Measurements from ENCODE around the gene WDR64. TPM values are rescaled to one million over a fixed set of nuclear protein-coding genes. Genes with fewer than 3 reads are reported as not detected.
"Not testable (repeated sequence)": the region's sequence is repeated elsewhere in the genome, so short reads cannot be mapped to it uniquely, and the experiment has no call there.

Gene WDR64
- total and polyA plus RNA-seq, 8 donors = 0.17 to 0.33 (median 0.28) TPM; not detected in 3

DNA sequence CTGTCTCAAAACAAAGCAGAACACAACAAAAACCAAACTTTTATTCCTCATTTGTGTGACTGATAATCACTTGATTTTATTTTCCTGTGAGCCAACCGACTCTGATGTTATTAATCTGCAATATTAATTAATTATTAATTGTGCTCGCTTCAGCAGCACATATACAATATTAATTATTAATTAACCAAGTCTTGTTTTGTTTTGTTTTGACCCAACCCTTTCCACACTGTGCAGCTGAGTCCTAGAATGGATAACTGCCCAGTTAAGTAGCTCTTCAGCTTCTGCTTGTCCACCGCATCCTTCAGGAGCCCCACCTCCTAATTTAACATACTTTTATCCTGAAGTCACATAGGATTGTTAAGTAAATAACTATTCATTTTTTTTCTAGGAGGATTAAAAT is 148.6 kb downstream of the WDR64 start:
- H3K27me3 ChIP-seq = no peaks in the 10 kb centered on the region
- no peak for DNase-seq
- no peaks in the 10 kb centered on the region for H3K9me3 ChIP-seq
- ATAC-seq = peak; percentile 55
- no peaks in the 10 kb centered on the region for H3K36me3 ChIP-seq
- H3K4me3 ChIP-seq = no peak overlapping the region
- no peaks in the 10 kb centered on the region for H3K4me1 ChIP-seq
- intact Hi-C loops (cut with DNase I) = no loop called here
- H3K27ac ChIP-seq = no peak overlapping the region
- TF ChIP-seq, protein P1, sequence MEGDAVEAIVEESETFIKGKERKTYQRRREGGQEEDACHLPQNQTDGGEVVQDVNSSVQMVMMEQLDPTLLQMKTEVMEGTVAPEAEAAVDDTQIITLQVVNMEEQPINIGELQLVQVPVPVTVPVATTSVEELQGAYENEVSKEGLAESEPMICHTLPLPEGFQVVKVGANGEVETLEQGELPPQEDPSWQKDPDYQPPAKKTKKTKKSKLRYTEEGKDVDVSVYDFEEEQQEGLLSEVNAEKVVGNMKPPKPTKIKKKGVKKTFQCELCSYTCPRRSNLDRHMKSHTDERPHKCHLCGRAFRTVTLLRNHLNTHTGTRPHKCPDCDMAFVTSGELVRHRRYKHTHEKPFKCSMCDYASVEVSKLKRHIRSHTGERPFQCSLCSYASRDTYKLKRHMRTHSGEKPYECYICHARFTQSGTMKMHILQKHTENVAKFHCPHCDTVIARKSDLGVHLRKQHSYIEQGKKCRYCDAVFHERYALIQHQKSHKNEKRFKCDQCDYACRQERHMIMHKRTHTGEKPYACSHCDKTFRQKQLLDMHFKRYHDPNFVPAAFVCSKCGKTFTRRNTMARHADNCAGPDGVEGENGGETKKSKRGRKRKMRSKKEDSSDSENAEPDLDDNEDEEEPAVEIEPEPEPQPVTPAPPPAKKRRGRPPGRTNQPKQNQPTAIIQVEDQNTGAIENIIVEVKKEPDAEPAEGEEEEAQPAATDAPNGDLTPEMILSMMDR (IDR thresholded peaks at IDR 0.05) = no peak

DNA sequence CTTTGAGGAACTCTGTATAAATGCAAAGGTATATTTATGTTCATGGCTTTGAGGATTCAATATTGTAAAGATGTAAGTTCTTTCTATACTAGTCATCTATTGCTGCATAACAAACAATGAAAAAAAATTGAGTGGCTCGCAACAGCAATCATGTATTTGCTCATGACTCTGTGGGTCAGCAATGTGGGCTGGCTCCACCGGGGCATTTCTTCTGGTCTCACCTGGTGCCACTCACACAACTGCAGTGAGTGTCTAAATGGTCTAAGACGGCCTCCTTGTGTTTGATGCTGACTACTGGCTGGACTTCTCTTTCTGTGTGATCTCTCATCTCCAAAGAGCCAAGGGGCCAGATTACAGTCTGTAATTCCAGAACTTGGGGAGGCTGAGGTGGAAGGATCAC is 150.8 kb downstream of the WDR64 start:
- H3K4me3 ChIP-seq = no peak overlapping the region
- intact Hi-C loops (cut with DNase I) = no loop called here
- peak; percentile 10 for ATAC-seq
- TF ChIP-seq, protein P1 (IDR thresholded peaks at IDR 0.05) = no peak
- H3K27ac ChIP-seq = no peak overlapping the region
- no peaks in the 10 kb centered on the region for H3K4me1 ChIP-seq
- no peaks in the 10 kb centered on the region for H3K36me3 ChIP-seq
- no peak for DNase-seq
- H3K9me3 ChIP-seq = no peaks in the 10 kb centered on the region
- H3K27me3 ChIP-seq = no peaks in the 10 kb centered on the region

DNA sequence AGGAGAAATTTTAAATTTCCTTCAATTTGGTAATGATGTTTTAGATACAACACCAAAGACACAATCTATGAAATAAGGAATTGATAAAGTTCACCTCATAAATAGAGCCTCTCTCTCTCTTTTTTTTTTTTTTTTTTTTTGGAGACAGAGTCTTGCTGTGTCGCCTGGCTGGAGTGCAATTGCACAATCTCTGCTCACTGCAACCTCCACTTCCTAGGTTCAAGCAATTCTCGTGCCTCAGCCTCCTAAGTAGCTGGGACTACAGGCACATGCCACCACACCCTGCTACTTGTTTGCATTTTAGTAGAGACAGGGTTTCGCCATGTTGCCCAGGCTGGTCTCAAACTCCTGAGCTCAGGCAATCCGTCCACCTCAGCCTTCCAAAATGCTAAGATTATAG is 152.6 kb downstream of the WDR64 start:
- H3K4me1 ChIP-seq; H3K4me3 ChIP-seq; H3K27ac ChIP-seq; intact Hi-C loops (cut with DNase I); H3K9me3 ChIP-seq; ATAC-seq; DNase-seq; H3K27me3 ChIP-seq; H3K36me3 ChIP-seq: not testable (repeated sequence)

DNA sequence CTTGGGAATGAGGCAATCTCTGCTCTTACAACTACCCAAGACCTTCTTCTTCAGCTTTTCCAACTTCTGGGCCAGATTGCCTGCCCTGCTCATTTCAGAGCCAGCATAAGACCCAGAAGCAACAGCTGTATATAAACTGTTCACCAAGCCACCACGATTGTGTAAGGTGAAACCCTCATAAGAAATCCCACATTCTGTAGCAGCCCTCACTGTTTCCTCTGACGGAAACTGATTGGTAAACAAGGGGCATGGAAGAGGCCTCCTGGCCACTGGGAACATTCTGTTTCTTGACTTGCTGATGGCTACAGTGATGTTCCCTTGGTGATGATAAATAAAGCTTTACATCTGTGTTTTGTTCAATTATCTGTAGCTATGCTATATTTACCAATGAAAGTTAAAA is 156.2 kb downstream of the WDR64 start:
- intact Hi-C loops (cut with DNase I) = no loop called here
- DNase-seq (no peak), ATAC-seq (no peak)
- Histone ChIP-seq H3K4me1 (no peaks in the 10 kb centered on the region), H3K4me3 (no peak overlapping the region), H3K36me3 (no peaks in the 10 kb centered on the region), H3K9me3 (no peaks in the 10 kb centered on the region), H3K27ac (no peak overlapping the region), H3K27me3 (no peaks in the 10 kb centered on the region)
- TF ChIP-seq, protein P1 (IDR thresholded peaks at IDR 0.05) = no peak

DNA sequence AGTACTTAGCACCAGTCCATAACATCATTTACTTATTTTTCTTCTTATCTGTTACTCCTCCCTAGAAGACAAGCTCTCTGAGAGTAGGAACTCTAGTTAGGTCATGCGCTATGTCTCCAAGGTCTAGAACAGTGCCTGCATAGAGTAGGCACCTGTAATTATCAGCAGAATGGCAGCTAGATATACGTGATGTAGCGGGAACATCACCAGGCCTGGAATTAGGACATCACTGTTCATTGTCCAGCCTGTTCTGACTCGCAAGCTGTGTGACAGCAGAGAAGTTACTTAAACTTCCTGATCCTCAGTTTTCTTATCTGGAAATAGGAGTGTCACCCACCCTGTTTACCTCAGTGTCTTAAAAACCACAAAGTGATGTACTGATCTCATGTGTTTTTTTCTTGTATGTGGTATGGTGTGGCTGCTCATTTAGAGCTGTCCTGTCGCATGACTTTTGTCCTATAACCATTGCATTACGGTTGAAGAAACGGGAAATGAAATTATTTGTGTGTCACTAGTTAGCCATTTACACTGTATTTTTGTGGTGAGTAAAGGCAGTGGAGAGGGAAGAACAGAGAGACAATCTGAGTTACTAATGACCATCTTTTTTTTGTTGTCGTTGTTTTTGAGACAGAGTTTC is 158.8 kb downstream of the WDR64 start:
- DNase-seq (no peak), ATAC-seq (peak; percentile 38)
- Histone ChIP-seq H3K36me3 (no peaks in the 10 kb centered on the region), H3K9me3 (no peaks in the 10 kb centered on the region), H3K4me3 (no peak overlapping the region), H3K27me3 (no peaks in the 10 kb centered on the region), H3K4me1 (no peaks in the 10 kb centered on the region), H3K27ac (no peak overlapping the region)
- TF ChIP-seq, protein P1 (IDR thresholded peaks at IDR 0.05) = no peak
- intact Hi-C loops (cut with DNase I) = no loop called here

DNA sequence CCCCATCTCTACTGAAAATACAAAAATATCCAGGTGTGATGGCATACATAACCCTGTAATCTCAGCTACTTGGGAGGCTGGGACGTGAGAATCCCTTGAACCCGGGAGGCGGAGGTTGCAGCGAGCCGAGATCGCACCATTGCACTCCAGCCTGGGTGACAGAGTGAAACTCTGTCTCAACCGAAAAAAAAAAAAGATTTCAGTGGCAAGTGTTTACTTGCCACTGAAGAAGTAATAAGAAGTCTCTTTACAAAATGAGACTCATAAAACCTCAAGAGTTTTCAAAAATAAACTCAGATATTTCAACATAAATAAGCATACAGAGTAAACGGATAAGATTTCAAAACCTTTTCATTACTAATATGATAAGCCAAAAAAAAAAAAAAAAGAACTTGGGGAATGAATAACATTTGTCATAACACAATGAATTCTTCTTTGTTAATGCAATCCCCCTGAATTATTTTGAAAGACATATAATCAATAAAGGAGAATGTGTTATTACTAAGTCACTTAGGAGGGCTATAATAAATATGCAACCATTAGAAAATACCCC is 161.8 kb downstream of the WDR64 start:
- Histone ChIP-seq H3K4me1 (no peaks in the 10 kb centered on the region), H3K36me3 (no peaks in the 10 kb centered on the region), H3K27ac (no peak overlapping the region), H3K4me3 (no peak overlapping the region), H3K9me3 (no peaks in the 10 kb centered on the region), H3K27me3 (no peaks in the 10 kb centered on the region)
- DNase-seq = no peak
- peak; percentile 80 for ATAC-seq
- intact Hi-C loops (cut with DNase I) = no loop called here
- TF ChIP-seq, protein P1 (IDR thresholded peaks at IDR 0.05) = no peak
